ENCODE data around the gene CELF4.

Gene CELF4

GRCh38 chr18:37274309-37275236 is 291.0 kb downstream of the CELF4 start:
- DNase-seq, result no peak

DNA sequence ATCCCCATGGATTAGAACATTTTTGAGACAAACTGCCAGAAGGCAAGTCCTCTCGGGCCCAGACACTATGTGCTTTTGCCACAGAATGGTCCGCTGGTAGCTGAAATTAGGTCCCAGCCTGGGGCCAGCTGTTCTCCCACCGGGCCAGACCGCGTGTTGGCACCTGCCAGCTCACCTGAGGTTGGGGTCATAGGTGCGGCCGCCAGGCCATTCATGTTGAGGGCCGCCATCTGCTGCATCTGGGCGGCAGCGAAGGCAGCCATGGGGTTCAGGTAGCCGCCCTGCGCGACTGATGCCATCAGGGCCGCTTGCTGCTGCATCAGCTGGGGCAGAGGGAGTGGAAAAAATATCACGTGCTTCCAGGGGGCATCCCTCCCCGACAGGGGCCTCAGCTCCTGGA is 292.8 kb downstream of the CELF4 start:
- no peak for DNase-seq

DNA sequence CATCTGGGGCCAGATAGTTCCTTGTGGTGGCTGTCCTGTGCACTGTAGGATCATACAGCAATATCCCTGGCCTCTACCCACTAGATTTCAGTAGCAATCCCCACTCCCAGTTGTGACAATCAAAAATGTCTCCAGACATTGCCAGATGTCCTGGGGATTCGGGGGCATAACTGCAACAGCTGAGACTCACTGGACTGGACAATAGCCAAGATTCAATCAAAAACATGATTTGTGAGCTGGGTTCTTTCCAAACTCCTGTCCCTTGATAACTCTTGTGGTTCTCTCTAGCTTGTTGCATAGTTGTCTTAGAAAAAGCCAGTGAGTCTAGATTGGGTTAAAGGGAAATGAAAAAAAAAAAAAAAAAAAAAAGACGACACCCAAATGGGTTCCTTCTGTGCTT is 293.4 kb downstream of the CELF4 start:
- peak; percentile 90 for DNase-seq

DNA sequence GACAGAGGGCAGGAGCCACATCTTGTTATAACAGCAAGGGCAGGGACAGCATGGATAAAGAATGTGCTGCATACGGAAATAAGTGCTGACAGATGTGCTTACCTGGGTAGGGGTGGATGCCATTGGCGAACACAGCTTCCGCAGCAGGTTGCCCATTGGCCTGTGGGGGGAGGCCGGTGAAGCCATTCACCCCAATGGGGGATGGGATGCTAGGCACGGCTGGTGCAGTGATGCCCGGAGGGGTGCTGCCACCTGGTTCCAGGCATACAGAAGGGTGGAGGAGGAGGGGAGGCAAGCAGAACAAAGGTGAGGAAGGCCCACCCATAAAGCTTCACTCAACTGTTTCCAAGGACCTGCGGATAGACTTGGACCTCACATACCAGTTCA is 294.9 kb downstream of the CELF4 start:
- no peak for DNase-seq

DNA sequence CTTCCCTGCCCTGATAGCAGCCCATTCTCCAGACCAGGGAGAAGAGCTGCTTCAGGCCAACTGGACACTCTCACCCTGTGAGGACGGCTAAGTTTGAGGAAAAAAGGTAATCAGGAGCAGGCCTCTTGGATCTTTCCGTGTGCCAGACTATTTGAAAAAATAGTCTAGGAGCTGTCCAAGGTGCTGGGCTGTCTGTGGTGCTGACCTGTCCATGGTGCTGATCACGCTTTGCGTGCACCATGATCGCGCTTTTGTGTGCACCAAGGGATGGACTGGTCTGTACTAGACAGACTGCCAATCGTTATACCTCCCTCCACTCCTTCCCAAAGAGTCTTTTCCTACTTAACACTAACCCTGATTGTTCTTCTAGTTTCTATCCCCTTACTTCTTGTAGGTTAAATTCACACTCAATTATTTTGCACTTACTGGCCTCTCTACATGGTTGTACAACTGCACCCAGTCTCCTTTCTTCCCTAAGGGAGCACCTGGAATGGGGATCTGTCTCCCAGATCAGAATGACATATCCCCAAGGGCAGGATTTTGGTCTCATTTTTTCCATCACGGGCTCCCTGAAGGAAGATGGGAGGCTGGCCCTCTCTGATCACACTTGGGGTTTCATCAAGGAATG is 295.4 kb downstream of the CELF4 start:
- no peak for DNase-seq

GRCh38 chr18:37266290-37266689 is 299.3 kb downstream of the CELF4 start:
- DNase-seq, result no peak

DNA sequence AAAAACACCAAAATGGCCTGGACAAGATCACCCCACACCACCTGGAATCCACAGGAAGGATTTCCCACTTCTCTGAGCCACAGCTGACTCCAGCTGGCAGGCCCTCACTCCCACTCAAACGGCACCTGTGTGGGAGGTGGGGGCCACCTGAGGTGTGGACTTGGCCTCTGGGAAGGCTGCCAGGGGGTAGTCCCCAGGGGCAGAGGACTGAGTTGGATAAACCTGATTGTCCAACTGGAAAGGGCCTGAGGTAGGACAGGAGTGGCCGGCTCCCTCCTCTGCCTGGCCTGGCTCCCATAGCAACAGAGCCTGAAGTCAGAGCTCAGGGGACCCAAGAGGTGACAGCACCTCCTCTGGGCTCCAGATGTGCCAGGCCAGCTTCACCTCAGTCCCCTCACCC is 300.2 kb downstream of the CELF4 start:
- no peak for DNase-seq

GRCh38 chr18:37264956-37265355 is 300.6 kb downstream of the CELF4 start:
- no peak for DNase-seq

GRCh38 chr18:37261988-37262387 is 303.6 kb downstream of the CELF4 start:
- no peak for DNase-seq

- DNase-seq, result peak; percentile 26
Measured at GRCh38 chr18:37261246-37261840, 304.3 kb downstream of the CELF4 start.

- no peak for DNase-seq
Measured at GRCh38 chr18:37260367-37261093, 305.1 kb downstream of the CELF4 start.

- DNase-seq, result no peak
Measured at GRCh38 chr18:37259711-37260110, 305.9 kb downstream of the CELF4 start.

DNA sequence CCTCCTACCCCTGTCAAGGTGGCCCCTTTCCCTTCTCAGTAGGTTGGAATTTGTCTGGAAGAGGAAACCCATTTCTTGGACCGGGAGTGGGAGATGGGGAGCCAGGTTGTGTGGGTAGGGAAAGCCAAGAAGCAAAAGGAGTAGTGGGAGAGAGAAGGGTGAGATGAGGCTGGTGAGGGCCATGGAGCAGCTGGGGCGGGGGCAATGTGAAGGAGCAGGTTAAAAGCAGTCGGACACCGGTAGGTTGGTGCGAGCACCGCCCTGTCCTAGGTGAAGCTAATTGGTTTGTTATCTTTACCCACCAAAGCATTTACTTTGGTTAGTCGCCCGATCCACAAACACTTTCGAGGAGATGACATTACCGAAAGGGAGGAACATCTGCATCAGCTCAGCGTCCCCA is 306.8 kb downstream of the CELF4 start:
- no peak for DNase-seq

GRCh38 chr18:37258131-37258530 is 307.5 kb downstream of the CELF4 start:
- no peak for DNase-seq

GRCh38 chr18:37254973-37255372 is 310.6 kb downstream of the CELF4 start:
- no peak for DNase-seq

GRCh38 chr18:37254236-37254754 is 311.3 kb downstream of the CELF4 start:
- DNase-seq, result no peak

DNA sequence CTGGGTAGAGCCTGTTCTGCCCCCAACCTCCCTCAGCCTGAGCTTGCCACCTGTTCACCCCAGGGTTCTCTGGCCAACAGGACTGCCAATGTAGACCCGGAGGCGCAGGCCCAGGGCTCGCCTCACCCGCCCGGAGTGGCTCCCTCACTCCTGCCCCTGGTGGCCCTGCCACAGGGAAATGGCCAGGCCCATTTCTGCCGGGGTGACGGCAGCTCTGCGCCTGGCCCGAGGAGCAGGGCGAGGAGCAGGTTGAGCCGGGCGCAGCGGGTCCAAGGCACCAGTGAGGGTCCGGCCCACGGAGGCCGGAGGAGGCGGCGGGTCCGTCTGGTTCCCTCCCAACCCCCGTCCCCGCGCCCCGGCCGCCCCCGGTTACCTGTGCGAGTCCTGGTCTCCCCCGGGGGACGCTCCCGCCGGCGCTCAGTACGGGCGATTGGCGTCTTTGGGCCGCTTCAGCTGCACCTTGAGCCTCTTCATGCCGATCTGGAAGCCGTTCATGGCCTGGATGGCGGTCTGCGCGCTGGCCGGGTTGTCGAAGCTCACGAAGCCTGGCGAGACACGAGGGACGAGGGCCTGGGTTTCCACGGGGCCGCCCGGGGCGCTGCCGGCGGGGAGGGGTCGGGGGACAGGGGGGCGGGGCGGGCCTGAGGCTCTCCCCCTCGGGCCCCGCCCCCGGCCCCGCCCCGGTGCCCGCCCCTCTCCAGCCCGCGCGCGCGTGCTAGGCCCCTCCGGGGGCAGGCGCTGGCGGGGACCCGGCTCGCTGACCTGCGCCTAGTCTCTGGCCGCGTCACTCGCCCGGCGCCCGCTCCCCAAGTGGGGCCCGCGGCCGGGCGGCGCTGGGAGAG is 312.0 kb downstream of the CELF4 start:
- DNase-seq, result no peak

DNA sequence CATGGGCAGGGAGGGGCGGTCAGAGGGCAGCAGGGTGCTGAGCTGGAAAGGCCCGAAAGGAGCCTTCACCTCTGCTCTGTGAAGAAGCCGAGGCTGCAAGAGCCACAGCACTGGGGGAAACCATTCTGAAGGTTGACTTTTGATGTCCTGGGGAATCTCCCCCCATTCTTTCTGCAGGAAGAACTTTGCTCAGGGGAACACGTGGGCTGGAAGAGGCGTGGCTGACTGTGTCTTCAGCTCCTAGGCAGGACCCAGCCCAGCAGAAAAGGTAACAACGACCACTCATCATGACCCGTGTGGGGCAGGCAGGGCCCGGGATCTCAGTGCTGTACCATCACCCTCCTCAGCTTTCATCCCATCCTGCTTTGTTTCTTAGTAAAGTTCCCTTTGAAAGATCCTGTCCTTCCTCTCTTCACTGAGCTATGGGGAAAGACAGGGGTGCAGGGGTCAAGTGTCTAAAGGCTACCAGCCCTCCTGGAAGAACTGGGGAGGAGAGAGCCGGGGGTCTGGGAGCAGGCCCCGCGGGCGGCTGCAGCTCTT is 312.7 kb downstream of the CELF4 start:
- DNase-seq, result no peak

DNA sequence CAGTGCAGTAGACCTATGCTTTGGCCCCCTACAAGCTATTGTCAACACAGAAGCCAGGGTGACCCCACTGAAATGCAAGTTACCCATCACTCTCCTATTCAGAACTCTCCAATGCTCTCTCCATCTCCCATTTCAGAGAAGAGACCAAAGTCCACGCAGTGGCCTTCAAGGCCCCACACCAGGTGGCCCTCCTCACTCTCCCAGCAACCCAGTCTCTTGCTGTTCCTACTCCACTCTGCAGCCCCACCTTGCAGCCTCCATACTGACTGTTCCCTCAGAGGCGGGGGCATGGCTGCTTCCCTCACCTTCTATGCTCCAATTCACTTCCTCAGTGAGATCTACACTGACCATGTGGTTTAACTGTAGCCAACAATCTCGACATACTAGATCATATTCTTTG is 313.3 kb downstream of the CELF4 start:
- no peak for DNase-seq

GRCh38 chr18:37251679-37252078 is 313.9 kb downstream of the CELF4 start:
- no peak for DNase-seq

DNA sequence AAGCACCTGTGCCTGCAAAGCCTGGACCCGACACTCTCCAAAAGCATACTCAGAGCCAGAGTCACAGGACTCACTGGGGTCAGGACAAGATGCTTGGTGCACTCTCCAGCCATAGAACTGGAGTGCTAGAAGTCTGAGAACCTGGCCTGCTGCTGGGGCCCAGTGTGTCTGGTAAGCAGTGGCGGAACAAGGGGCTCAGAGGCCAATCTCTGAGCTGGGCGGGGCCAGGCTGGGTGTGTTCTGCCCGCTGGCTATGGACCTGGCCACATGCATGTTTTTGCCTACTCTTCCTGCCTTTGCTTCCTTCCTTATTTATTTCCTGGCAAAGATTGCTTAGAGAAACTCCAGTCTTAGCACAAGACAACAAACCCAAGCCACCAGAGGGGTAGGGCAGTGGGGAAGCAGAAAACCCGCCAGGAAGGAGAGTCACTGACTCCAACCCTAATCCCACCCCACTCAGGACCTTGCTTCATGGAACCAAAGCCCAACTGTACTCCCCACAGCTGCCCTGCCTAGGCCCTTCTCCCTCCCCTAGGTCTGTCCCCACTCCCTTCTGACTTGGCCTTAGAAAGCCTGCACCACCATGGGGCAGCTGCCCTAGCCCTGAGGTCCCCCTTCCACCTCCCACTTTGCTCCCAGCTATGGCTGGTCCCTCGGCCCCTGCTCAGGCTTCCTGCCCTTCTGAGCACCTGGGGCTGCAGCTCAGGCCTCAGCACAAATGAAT is 315.5 kb downstream of the CELF4 start:
- DNase-seq, result no peak

Measured in DMS 273 treated with DMSO at 0.1 percent for 48 hours (cell line).